Stimulated activated CD8-positive, alpha-beta memory T cell treated with anti-CD3 and anti-CD28 coated beads, Interleukin-4, amount 100 ng/mL, for 4 hours (primary cell): ENCODE data around the gene FOXB2.
A peak's percentile ranks its signal among the peaks of the same experiment; 100 is the strongest.
"Not testable (repeated sequence)": the region's sequence is repeated elsewhere in the genome, so short reads cannot be mapped to it uniquely, and the experiment has no call there.

Experiments
- DNase-seq, 2 donors: peaks; one replicate each; pipeline ENCODE4 v3.0.0-alpha.2; 2020; ENCODE audit warnings: low read depth in 2 of 2, low spot score in 1 of 2

Gene FOXB2

DNA sequence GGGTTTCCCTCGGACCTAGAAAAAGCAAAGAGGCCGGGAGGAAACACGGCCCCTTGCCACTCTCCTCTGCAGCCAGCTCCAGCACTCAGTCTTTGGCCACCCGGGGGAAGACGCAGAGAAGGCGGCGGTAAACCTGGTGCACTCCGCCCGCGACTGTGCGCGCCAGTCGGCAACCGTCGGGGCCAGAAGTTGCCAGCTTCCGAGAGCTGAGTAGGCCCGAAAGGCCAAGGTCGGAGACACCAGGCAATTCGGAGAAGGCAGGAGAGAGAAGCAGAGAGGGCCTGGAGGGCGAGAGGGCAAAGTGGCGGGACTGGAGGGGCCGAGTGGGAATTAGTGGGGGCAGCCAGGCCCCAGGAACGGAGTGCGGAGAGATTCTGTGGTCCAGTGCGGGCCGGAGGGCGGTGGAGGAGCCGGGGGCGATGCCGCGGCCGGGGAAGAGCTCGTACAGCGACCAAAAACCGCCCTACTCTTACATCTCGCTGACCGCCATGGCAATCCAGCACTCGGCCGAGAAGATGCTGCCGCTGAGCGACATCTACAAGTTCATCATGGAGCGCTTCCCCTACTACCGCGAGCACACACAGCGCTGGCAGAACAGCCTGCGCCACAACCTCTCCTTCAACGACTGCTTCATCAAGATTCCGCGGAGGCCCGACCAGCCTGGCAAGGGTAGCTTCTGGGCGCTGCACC, at the start of gene FOXB2:
TSS of gene FOXB2 (plus strand) at position 420 of the 690 bp plus-strand sequence. CDS start at position 420, 0 bp downstream.
- no peak for DNase-seq

DNA sequence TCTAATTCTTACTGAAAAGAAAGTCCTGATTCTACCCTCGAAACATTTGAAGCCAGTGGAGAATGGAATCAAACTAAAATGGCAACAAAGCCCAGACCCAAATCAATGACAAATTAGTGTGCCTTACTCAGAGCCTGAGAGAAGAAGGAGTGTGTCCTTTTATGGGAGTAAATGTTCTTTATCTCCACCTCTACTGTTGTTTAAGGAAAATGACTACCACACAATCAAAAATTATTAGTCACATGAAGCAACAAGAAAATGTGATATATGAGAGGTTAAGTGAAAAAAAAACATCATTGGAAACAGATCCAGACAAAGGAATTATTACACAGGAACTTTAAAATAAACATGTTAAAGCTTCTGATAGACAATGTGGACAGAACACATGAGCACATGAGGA, 49.7 kb upstream of the FOXB2 start:
- no peak for DNase-seq

DNA sequence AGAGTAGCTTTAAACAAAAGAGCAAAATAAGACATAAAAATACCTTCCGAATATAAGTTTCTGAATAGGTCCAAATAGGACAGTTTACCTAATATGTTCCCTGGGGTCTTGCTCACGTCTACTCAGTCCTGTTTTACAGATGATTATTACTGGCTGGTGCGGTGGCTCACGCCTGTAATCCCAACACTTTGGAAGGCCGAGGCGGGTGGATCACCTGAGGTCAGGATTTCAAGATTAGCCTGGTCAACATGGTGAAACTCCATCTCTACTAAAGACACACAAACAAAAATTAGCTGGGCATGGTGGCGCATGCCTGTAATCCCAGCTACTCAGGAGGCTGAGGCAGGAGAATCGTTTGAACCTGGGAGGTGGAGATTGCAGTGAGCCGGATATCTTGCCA, 40.6 kb upstream of the FOXB2 start:
- DNase-seq = not testable (repeated sequence)

DNA sequence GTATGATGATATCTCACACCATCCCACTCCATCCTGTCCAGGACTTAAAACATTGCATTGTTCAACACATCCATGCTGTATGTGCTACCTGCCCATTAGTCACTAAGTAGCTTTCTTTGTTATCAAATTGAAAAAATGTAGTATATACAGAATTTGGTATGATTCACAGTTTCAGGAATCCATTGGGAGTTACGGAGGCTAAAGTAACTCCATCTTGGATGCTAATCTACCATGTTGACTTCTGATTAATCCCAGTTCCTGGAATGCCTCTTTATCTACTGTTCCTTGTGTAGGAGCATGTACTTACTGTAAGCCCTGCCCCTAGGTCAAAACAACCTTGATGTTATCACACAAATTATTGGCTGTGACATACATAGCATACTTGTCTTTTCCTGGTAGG, 38.9 kb upstream of the FOXB2 start:
- DNase-seq = no peak

DNA sequence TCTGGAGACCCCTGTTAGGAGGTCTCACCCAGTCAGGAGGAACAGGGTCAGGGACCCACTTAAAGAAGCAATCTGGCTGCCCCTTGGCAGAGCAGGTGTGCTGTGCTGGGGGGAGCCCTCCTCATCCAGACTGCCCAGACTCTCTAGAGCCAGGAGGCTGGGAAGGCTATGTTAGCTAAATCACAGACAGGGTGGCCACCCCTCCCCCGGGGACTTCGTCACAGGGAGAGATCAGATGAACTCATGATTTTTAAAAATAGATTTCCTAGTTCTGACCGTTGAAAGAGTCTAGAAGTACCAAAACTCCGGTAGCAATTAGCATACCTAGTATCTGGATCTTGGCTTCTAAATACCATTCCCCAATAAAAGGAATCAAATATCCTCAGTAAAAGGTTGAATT, 35.0 kb upstream of the FOXB2 start:
- DNase-seq = no peak

DNA sequence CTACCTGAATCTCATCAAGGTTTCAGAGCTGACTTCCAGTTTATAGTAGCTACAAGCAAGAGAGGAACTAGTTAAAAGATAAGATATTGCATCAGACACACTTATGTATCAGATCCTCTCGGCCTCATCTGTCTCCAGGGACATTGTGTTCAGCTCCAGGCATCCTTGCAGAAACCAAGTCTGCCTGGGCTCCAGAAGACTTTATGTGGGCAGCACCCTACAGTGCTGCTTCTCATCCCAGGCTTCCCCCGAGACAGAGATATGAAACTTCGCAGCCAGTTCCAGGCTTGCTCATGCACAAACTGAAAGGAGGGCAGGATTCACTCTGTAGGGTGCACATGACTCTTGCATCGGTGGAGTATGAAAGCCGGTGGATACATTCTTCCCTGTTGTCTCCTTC, 33.9 kb upstream of the FOXB2 start:
- DNase-seq = no peak

DNA sequence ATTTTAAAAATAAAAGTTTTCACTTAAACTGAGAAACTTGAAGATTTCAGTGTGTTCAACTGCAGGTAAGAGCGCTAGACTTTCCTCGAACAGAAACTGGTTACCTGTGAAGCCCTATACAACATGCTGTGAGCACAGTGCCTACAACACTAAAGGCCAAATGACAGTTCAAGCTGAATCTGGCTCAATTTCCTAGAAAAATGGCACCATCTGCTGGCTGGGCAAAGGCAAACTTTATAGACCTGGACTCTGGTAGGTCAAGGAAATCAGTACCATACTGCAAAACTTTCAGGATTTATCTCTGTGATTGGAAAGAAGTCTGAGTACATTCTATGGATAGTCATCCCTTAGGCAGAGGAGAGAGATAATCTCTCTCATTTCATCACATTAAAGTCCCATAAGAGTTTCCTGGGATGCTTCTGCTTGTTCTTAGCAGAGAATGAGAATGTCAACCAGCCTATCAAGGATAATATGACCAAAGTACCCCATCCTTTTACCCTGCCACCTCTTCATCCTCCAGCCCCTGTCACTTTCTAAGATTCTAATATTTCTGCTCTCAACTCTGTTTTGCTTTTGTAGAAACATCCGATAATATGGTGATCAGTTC, 31.8 kb upstream of the FOXB2 start:
- no peak for DNase-seq

DNA sequence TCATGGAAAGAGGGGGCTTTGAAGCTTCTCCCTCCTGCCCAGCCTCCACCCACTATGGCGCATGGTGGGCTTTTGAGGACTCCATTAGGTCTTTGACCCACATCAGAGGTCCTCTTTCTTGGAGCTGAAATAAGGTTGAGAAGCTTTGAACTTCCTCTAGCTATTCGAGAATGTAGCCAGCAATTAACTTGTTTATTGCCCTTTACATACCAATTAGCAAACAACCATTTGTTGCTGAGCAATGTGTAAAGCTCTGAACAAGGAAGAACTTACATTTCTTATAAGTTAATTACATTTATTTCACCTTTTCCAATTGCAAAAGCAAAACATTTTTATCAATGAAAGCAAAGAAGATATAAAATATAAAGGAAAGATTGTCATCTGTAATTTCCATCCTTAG, 30.5 kb upstream of the FOXB2 start:
- no peak for DNase-seq

DNA sequence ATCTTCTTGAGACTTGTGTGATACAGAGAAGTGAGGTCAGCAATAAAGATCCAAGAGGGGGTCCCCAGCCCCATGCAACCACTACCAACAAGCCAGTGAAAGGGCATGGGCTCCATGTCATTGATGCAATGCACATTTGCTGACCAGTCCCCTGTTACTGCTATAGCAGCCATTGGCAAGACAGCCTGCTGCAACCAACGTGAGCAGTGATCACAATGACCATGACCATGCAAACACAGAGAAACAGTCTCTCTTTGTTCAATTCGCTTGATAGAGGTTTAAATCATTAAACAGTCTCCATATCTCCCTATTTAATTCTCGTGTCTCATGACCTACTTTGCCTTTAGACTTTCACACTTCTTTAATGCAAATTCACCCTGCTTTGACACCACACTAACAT, 30.0 kb upstream of the FOXB2 start:
- no peak for DNase-seq

DNA sequence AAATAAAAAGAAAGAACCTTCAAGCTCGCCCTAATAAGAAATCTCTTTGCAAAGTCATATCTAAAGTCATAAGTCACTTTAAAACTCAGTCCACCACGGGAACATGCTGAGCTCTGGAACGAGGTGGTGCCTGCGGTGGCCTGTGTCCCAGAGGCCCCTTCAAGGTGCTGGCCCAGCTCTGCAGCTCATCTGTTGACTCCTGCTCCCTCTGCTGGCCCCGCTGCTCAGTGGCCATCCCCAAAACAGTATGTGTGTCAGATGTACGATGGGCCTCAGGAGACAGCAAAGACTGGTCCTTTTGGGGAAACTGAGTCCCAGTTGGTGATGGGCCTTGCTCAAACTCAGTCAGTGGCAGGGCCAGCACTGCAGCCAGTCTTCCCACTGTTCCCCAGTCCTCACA, 22.8 kb upstream of the FOXB2 start:
- DNase-seq = no peak

DNA sequence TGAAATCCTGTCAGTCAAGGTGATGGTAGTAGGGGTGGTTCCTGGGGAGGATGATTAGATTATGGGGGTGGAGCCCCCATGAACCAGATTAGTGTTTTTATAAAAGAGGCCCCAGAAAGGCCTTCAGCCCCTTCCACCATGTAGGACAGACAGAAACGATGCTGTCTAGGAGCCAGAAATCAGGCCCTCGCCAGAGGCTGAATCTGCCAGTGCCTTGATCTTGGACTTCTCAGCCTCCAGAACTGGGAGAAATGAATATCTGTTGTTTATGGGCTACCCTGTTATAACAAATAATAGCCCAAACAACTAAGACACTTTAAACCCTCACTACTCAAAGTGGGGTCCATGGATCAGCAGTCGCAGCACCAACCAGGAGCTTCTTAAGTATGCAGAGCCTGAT, 20.2 kb upstream of the FOXB2 start:
- DNase-seq = no peak

DNA sequence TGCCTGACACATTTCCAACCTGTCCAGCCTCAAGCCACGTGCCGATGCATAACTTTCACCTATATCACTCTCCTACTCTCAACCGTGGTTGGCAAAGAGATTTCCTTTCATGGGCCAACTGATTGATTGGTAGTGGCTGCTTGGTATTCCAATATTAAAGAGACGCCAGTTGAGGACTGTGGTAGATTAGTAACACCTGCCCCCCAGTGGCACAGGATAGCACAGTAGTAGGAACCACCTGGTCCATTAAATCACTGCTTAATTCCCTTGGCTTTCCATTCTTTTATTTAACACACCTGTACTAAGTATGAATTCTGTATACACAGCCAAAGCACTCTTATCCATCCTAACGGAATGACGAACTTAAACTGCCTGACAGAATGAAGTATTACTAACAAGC, 19.1 kb upstream of the FOXB2 start:
- no peak for DNase-seq

DNA sequence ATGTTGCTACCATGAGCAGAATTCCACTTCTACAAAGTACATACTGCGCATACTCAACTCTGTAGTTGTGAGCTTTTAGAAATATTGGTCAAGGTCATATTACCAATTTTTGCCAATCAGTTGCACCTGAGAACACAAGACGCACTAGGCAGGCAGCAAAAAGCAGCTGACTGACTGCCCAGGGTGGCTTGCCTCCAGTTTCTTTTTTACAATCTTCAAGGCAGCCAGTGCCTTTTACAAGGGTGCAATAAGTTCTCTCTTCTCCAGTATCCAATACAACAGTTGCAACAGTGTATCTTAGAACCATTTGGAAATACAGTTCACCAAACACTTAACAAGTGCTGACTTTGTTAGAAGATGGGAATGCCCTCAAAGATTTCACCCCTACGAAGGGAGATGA, 16.1 kb upstream of the FOXB2 start:
- no peak for DNase-seq

DNA sequence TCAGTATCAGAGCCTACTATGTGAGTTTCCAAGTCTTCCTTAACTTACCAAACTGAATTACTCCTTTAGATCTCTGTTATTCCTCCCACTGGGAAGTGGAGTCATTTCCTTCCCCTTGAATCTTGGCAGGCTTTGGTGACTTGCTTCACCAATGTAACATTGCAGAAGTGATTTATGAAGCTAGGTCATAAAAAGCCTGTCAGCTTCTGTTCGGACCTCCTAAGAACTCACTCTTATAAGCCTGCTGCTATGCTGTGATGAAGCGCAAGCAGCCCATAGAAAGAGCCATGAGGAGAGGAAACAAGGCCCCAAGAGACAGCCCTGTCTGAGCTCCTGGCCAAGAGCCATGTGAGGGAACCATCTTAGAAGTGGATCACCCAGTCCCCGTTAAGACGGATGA, 14.2 kb upstream of the FOXB2 start:
- DNase-seq = no peak

DNA sequence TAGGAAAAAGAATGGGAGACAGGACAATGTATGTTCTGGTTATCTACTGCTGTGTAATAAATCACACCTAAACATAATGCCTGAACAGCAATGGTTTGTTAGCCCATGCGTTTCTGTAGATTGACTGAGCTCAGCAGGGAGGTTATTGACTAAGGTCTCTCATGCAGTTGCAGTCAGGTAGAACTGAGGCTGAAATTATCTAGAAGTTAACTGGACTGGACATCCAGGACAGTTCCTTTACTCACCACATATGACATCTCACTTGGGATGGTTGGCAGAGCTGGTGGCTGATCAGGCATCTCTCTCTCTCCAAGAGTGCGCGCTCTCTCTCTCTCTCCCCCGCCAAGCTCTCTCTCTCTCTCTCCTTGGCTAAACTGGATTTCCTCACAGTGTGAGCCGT, 8.9 kb upstream of the FOXB2 start:
- DNase-seq = no peak

DNA sequence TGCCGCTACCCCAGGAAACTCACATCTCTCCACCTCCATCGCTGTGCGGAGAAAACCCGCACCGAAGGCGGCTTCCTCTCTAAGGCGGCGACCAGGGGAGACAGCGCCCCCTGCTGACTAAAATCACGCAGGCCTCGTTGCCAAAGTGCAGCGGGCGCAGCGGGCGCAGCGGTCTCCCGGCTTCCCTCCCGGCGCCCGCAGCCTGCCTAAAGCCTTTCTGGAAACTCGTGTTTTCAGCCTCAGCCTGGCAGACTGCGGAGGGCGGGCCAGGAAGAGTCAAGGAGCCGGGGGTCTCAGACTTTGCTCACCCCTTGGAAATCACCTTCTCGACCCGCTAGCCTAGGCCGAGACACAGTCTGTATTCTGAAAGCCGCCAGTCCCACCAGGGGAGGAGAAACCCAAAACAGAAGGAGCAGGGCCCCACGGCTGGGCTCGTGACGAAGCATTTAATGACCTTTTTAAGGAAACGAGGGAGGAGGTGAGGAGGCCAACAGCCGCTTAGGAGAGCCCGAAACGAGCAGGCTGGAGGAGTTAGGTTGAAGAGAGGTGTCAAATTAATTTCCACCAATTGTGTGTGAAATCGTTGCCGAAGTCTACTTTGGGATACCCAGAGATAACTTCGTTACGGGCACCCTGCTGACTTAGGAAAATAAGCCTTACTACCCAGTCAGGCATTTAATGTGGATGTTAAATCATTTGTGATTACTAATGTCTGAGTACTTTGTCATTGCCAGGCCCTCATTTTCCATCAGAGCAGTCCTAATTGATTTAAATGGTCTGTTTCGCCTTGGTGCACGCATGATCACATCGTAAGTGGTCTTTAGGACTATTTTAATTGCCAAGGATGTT, 7.3 kb upstream of the FOXB2 start:
- DNase-seq = peak in 1 of 2 donors; percentile 22

DNA sequence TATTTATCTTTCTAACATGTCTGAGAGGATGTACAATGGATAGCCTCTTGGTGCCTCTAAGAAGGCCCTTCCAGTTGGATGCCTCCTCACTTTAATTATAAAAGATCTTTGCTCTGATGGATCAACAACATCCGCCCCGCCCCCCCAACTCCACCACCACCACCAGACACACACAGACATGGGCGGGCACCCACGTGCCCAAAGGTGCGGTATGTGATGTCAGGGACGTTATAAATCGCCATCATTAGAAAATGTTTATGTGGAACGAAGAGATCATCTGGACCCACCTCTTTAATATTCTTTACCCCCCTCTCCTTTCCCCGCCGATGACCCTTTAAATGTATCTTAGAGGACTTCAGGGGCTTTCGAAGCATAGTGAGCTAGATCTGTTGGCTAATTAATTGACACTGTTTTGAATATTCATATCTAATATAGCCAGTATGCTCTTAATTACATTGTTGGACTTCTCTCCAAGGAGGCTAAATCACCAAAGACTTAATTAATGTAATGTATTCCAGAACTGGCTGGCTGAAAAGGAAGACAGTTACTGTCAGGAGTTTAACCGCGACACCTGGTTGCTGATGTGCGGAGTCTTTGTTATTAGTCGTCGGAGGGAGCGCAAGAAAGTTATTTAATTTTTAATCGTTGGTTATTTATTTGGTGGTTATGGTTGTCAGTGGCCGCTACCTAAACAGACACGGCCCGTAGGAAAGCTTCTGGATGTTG, 6.1 kb upstream of the FOXB2 start:
- no peak for DNase-seq

DNA sequence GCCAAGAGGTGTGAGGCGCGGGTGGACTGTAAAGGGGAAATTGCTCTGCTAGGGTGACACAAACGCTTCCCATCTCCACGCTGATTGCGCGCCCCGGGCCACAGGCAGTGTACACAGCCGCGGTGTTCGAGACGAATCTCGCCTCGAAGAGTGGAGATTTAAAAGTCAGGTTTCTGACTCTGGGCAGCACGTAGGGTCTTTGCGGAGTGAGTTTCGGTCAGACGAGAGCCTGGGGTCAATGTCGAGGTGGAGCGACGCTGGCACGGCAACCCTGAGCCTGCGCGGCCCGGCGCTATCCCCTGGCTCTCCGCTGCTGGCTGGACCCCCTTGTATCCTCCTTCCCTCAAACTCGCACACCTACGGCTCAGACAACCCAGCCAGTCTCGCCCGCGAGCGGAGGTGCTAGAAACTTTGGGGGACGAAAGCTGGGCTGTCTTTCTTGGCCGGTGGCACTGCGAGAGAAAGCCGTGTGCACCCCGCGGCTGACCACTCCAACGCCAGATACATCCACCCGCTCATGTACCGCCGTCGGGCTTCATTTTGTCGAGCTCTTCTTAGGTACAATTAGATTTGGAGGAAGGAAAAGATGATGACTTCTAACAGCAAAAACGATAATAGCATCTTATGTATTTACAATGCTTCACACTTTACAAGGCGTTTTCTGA, 5.4 kb upstream of the FOXB2 start:
- DNase-seq = no peak

DNA sequence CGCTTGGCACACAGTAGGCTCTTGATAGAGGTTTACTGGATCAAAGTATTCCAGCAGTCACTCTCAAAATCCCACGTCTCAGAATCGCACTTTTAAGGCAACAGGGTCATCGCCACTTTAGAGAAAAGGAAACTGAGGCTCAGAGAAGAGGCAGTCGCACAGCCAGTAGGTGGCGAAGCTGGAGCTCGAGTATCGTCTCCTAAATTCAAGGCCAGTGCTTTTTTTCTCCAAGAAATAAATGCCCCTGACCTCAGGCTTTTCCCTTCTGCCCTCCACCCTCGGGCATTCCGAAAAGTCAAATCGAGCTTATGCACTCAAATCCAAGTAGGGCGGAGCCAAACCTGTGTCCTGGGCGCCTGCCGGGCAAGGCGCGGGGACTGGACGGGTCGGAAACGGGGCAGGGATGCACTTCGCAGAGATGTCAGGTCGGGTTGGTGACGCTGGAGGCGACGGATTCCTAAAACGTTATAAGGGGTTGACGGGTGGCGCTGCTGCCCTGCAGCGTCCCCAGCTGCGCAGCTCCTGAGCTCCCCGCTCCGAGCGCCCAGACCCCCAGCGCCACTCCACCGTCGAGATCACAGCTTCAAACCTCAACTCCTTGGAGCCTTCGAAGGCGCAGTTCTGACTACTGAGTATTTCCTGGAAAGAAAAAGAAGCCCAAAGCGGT, 4.7 kb upstream of the FOXB2 start:
- DNase-seq = no peak

DNA sequence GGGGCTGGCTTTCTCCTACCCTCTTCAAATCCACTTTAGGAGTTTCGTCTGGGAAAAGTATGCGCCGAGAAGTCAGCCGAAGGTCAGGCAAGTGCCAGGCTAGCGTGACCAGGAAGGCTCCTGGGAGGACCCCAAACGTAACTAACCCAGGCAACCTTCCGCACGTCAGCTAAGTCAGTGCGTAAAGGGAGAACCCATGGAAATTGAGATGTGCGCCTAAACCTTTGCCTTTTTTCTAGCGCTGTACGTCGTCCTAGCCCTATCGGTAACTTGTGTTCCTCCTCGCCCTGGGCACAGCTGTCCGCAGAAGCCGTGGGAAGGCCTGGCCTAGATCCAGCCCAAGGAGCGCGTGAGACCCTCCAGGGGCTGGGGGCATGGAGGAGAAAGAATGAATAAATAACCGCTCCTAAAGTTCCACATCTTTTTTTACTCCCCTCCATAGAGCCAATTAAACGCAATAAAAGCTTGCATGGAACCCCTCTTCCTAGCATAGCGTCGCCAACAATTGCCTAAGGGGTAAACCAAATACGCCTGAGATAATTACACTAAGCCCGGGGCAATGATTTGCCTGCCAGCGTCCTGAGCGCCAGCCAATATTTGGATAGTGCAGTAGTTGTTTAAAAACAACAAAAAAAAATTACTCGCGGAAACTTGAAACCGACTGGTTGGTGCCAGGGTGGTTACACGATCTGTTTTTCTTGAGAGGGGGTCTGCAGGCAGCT, 4.0 kb upstream of the FOXB2 start:
- DNase-seq = no peak
